GM18873 (cell line): ENCODE measurements around the gene DDX5.

Experiments used
- ATAC-seq: cut with Tn5 transposase; IDR thresholded peaks from one replicate; pipeline ENCODE4 v1.9.1; 2021; ENCODE audit warnings: mild to moderate bottlenecking, moderate library complexity, moderate number of reproducible peaks; ENCODE audit not compliant: unreplicated experiment, low FRiP score

Gene DDX5

GRCh38 chr17:64506201-64506575, at the start of gene DDX5:
TSS of gene DDX5 (minus strand) at chr17:64506289. CDS start at chr17:64506119, 170 bp downstream.
- peak; percentile 50 for ATAC-seq

- no peak for ATAC-seq
Observed at GRCh38 chr17:64555281-64555680, 49.2 kb upstream of the DDX5 start.

GRCh38 chr17:64554028-64554637, 48.0 kb upstream of the DDX5 start:
- no peak for ATAC-seq

GRCh38 chr17:64551461-64551860, 45.4 kb upstream of the DDX5 start:
- ATAC-seq, result no peak

- ATAC-seq, result no peak
Observed at GRCh38 chr17:64547319-64547718, 41.2 kb upstream of the DDX5 start.

GRCh38 chr17:64546716-64547115, 40.6 kb upstream of the DDX5 start:
- ATAC-seq, result no peak

- no peak for ATAC-seq
Observed at GRCh38 chr17:64544742-64545141, 38.7 kb upstream of the DDX5 start.

GRCh38 chr17:64540118-64540776, 34.2 kb upstream of the DDX5 start:
- no peak for ATAC-seq

GRCh38 chr17:64538508-64539130, 32.5 kb upstream of the DDX5 start:
- no peak for ATAC-seq

GRCh38 chr17:64537488-64537887, 31.4 kb upstream of the DDX5 start:
- no peak for ATAC-seq

- no peak for ATAC-seq
Observed at GRCh38 chr17:64536913-64537312, 30.8 kb upstream of the DDX5 start.

GRCh38 chr17:64535357-64535756, 29.3 kb upstream of the DDX5 start:
- ATAC-seq, result no peak

GRCh38 chr17:64534187-64534586, 28.1 kb upstream of the DDX5 start:
- ATAC-seq, result no peak

- ATAC-seq, result no peak
Observed at GRCh38 chr17:64533784-64534183, 27.7 kb upstream of the DDX5 start.

GRCh38 chr17:64532409-64532808, 26.3 kb upstream of the DDX5 start:
- no peak for ATAC-seq

GRCh38 chr17:64531955-64532371, 25.9 kb upstream of the DDX5 start:
- no peak for ATAC-seq

- no peak for ATAC-seq
Observed at GRCh38 chr17:64529221-64529620, 23.1 kb upstream of the DDX5 start.

GRCh38 chr17:64527914-64528313, 21.8 kb upstream of the DDX5 start:
- no peak for ATAC-seq

- no peak for ATAC-seq
Observed at GRCh38 chr17:64520359-64520758, 14.3 kb upstream of the DDX5 start.

- ATAC-seq, result no peak
Observed at GRCh38 chr17:64519601-64520000, 13.5 kb upstream of the DDX5 start.

GRCh38 chr17:64515829-64516228, 9.7 kb upstream of the DDX5 start:
- ATAC-seq, result no peak

- no peak for ATAC-seq
Observed at GRCh38 chr17:64515419-64515818, 9.3 kb upstream of the DDX5 start.
